Transverse colon (tissue), 4 donors: ENCODE measurements around the gene LTBP2.

ENCODE experiments used
- POLR2AphosphoS5 ChIP-seq, 3 donors: sonication (generic); formaldehyde crosslinking; IDR thresholded peaks; one replicate each; pipeline ENCODE4 v1.6.1; 2016; ENCODE audit warnings: antibody characterized with exemption in 3 of 3
- TF ChIP-seq, protein P1 (sequence below), 5 experiments: fragments of 200-600 bp in 3 of 5; fragments of 450-650 bp in 2 of 5; sonication (generic) in 3 of 5; IDR thresholded peaks; 1 replicate in 2 of 5; 2 replicates in 3 of 5; pipeline ENCODE4 v1.5.1; 2016 to 2017; ENCODE audit warnings: antibody characterized with exemption in 5 of 5, inconsistent platforms in 3 of 5, mild to moderate bottlenecking in 2 of 5, moderate library complexity in 1 of 5

DNA sequence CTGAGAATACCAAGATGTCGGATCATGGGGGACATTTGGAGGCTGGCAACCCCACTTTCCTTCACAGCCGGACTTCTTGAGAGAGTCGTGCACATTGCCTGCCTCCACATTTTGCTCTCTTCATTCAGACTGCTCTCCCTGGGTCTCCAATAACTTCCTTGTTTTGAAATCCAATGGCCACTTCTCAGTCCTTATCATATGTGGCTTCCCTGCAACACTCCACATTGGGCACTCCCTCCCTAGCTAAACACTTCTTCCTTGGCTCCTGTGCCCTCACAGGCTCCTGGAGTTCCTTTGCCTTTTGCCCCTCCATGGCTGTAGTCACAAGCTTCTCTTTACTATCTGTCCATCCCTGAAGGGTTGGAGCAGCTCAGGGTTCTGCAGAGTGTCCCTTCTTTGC, 149.0 kb downstream of the LTBP2 start:
- no peak for TF ChIP-seq POLR2AphosphoS5 (IDR thresholded peaks at IDR 0.05)
- TF ChIP-seq, protein P1, sequence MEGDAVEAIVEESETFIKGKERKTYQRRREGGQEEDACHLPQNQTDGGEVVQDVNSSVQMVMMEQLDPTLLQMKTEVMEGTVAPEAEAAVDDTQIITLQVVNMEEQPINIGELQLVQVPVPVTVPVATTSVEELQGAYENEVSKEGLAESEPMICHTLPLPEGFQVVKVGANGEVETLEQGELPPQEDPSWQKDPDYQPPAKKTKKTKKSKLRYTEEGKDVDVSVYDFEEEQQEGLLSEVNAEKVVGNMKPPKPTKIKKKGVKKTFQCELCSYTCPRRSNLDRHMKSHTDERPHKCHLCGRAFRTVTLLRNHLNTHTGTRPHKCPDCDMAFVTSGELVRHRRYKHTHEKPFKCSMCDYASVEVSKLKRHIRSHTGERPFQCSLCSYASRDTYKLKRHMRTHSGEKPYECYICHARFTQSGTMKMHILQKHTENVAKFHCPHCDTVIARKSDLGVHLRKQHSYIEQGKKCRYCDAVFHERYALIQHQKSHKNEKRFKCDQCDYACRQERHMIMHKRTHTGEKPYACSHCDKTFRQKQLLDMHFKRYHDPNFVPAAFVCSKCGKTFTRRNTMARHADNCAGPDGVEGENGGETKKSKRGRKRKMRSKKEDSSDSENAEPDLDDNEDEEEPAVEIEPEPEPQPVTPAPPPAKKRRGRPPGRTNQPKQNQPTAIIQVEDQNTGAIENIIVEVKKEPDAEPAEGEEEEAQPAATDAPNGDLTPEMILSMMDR (IDR thresholded peaks at IDR 0.05), result no peak
